ENCODE measurements around the gene PPP2R1A.
A peak's percentile ranks its signal among the peaks of the same experiment; 100 is the strongest.

PPP2R1A gene

GRCh38 chr19:52206481-52206880 lies 16.6 kb downstream of the PPP2R1A start:
- no peak for DNase-seq

- no peak for DNase-seq
Observed at GRCh38 chr19:52211203-52211602, 21.4 kb downstream of the PPP2R1A start.

GRCh38 chr19:52211926-52212571 lies 22.2 kb downstream of the PPP2R1A start:
- DNase-seq, result no peak

- no peak for DNase-seq
Observed at GRCh38 chr19:52212572-52213255, 22.9 kb downstream of the PPP2R1A start.

- no peak for DNase-seq
Observed at GRCh38 chr19:52214241-52214640, 24.4 kb downstream of the PPP2R1A start.

- DNase-seq, result no peak
Observed at GRCh38 chr19:52216401-52216800, 26.5 kb downstream of the PPP2R1A start.

GRCh38 chr19:52217576-52217975 lies 27.7 kb downstream of the PPP2R1A start:
- DNase-seq, result no peak

- DNase-seq, result no peak
Observed at GRCh38 chr19:52219611-52220010, 29.8 kb downstream of the PPP2R1A start.

- no peak for DNase-seq
Observed at GRCh38 chr19:52221031-52221430, 31.2 kb downstream of the PPP2R1A start.

GRCh38 chr19:52221831-52222375 lies 32.1 kb downstream of the PPP2R1A start:
- no peak for DNase-seq

- no peak for DNase-seq
Observed at GRCh38 chr19:52224211-52224610, 34.4 kb downstream of the PPP2R1A start.

- DNase-seq, result peak; percentile 26 to 39
Observed at GRCh38 chr19:52226652-52227051, 36.8 kb downstream of the PPP2R1A start.

- DNase-seq, result no peak
Observed at GRCh38 chr19:52227196-52227940, 37.5 kb downstream of the PPP2R1A start.

GRCh38 chr19:52227980-52228379 lies 38.1 kb downstream of the PPP2R1A start:
- no peak for DNase-seq

- no peak for DNase-seq
Observed at GRCh38 chr19:52229524-52229923, 39.7 kb downstream of the PPP2R1A start.

- DNase-seq, result no peak
Observed at GRCh38 chr19:52230685-52231084, 40.8 kb downstream of the PPP2R1A start.

GRCh38 chr19:52231154-52231910 lies 41.5 kb downstream of the PPP2R1A start:
- no peak for DNase-seq

GRCh38 chr19:52234406-52234805 lies 44.6 kb downstream of the PPP2R1A start:
- DNase-seq, result no peak

GRCh38 chr19:52237197-52237596 lies 47.3 kb downstream of the PPP2R1A start:
- DNase-seq, result no peak

GRCh38 chr19:52237771-52238400 lies 48.0 kb downstream of the PPP2R1A start:
- DNase-seq, result peak; percentile 50 to 62

GRCh38 chr19:52244021-52244420 lies 54.2 kb downstream of the PPP2R1A start:
- no peak for DNase-seq

GRCh38 chr19:52248241-52248640 lies 58.4 kb downstream of the PPP2R1A start:
- peak; percentile 66 to 71 for DNase-seq

Measured in activated CD4-positive, alpha-beta T cell treated with anti-CD3 and anti-CD28 coated beads, Interleukin-2, amount 50 U/mL, for 48 hours (primary cell).